HG02938 (cell line): ENCODE measurements around the gene WWC1.
"Not testable (repeated sequence)": the region's sequence is repeated elsewhere in the genome, so short reads cannot be mapped to it uniquely, and the experiment has no call there.

Experiments used
- ATAC-seq: cut with Tn5 transposase; IDR thresholded peaks from one replicate; pipeline ENCODE4 v1.9.1; 2021; ENCODE audit warnings: mild to moderate bottlenecking, moderate library complexity; ENCODE audit not compliant: unreplicated experiment

The WWC1 gene

DNA sequence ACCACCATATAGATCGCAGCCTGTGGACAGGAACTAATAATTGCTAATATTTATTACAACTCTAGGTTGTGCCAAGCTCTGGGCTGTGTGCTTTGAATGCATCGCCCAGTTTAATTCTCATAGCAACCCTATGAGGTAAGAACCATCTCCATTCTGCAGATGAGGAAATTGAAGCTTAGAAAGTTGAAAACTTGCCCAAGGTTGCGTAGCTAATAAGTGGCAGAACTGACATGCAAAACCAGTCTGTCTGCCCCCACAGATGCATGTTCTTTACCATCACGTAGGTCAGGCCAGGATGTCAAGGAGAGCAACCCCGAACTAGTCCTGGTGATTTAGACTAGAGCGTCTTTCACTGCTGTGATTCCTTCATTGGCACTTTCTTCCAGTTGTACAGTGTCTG is 15.6 kb downstream of the WWC1 start:
- ATAC-seq, result no peak

- ATAC-seq, result no peak
These were observed 16.6 kb downstream of the WWC1 start for GRCh38 chr5:168307925-168308584.

- no peak for ATAC-seq
These were observed 17.6 kb downstream of the WWC1 start for GRCh38 chr5:168308976-168309598.

DNA sequence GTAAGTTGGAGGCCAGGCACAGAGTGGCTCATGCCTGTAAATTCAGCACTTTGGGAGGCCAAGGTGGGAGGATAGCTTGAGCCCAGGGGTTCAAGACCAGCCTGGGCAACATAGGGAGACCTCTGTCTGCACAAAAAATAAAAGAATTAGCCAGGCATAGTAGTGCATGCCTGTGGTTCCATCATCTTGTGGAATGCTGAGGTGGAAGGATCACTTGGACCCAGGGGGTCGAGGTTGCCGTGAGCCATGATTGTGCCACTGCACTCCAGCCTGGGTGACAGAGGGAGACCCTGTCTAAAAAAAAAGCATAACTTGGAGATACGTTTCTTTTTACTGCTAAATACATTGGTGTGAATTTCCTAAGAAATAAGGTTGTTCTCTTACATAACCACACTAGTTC is 19.1 kb downstream of the WWC1 start:
- not testable (repeated sequence) for ATAC-seq

- ATAC-seq, result no peak
These were observed 19.7 kb downstream of the WWC1 start for GRCh38 chr5:168311061-168311566.

- ATAC-seq, result no peak
These were observed 21.3 kb downstream of the WWC1 start for GRCh38 chr5:168312606-168313295.

- no peak for ATAC-seq
These were observed 22.3 kb downstream of the WWC1 start for GRCh38 chr5:168313596-168314204.

GRCh38 chr5:168314735-168315411 is 23.4 kb downstream of the WWC1 start:
- no peak for ATAC-seq

GRCh38 chr5:168315416-168316138 is 24.1 kb downstream of the WWC1 start:
- ATAC-seq, result no peak

GRCh38 chr5:168316139-168316578 is 24.7 kb downstream of the WWC1 start:
- ATAC-seq, result no peak

DNA sequence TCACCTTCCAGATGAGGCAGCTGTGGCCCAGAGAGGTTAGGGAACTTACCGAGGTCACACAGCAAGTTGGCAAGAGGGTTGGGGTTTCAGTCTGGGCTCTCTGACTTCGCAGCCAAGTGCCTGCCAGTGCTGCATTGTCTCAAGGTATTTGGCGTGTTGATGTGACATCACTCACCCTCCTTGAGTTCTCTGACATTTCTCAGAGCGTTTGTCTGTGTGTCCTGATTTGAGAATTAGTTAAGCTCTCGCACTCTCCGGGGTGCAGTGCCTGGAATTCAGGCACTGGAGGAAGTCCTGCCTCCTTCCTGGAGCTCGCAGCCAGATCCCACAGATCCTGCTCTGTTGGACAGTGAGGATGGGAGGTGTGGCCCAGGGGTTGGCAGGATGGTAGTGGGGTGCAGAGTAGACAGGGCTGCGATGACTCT is 25.7 kb downstream of the WWC1 start:
- no peak for ATAC-seq

DNA sequence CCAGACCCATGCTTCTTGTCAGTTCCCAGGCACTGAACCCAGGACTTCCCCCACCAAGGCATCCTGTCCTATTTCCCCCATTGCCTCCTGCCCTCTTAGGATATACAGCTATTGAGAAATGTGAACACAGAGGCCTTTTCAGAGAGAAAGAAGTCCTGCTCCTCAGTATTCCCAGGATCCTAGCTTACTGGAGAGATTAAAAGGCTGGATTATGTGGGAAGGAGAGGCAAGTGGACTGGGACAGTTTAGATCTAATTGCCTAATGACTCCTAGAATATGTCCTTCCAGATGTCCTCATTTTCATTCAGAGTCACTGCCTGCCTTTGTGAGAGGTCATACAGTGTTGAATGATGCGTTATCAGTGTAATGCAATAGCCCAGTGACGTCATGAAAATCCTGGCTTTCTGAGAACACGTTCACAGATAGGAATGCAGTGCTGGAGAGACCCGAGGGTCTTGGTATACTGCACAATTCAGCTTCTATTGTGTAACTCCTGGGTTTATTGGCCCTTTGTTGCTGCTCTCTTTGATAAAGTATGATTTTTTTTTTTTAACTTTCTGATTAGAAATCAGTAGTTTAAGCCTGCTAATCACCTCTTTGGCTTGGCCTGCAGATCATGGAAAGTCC is 26.2 kb downstream of the WWC1 start:
- no peak for ATAC-seq

- no peak for ATAC-seq
These were observed 26.8 kb downstream of the WWC1 start for GRCh38 chr5:168318240-168318639.

- no peak for ATAC-seq
These were observed 28.3 kb downstream of the WWC1 start for GRCh38 chr5:168319774-168320173.

- ATAC-seq, result no peak
These were observed 29.4 kb downstream of the WWC1 start for GRCh38 chr5:168320805-168321204.

- ATAC-seq, result no peak
These were observed 33.6 kb downstream of the WWC1 start for GRCh38 chr5:168324859-168325630.

DNA sequence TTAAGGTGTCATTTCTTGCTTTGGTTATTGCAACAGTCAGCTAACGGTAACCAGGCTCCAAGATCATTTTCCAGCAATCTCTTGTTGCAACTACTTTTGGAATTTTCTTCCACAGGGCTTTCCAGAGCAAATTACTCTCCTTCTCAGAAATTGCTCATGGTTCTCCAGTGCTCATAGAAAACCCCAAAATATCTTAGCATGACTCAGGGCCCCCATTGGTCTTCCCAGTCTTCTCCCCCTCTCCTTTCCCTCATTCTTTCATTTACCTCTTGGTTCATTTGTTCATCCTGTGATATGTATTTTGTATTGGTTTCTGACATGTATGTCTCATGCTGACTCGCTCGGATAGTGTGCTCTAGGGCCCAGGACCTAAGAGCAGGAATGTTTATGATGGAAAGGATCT is 35.6 kb downstream of the WWC1 start:
- no peak for ATAC-seq

DNA sequence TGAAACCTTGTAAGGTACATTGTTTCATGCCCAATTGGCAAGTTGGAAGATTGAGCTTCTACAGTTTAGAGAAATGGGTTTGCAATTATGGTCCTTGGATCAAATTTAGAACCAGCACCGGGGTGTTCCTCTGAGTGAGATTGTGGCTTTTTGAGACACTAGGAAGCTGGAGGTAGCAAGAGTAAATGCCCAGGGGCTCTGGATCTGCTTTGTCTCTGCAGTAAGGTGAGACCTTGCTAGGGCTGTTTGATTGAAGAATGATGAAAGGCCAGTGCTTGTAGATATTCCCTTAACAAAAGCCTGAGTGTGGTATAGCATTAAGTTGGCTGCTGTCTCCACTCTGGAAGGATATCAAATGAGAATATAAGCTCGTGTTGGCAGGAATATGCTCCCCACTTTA is 36.0 kb downstream of the WWC1 start:
- ATAC-seq, result no peak

DNA sequence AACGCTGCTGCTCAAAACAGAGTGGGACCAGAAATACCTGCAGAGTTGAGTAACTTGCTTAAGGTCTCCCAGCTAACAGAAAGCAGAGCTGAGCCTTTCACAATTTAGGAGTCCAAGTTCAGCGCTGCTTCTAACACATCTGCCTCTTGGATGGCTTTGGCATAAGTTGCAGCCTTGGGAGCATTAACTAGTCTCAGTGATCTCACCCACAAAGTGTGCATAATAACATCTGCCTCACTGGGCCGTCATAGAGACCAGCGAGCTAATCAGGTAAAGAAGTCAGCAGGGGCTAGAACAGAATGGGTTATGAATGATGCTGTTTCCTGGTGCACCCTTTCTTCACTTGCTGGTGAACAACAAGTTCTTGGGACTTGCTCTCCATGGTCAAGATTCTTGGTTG is 36.5 kb downstream of the WWC1 start:
- no peak for ATAC-seq
